Stimulated activated CD4-positive, alpha-beta T cell treated with anti-CD3 and anti-CD28 coated beads, Interleukin-12 subunit alpha, Interleukin-12 subunit beta, amount 100 ng/mL, for 4 hours (primary cell): Measurements from ENCODE around the gene AKR1C8.
"Not testable (repeated sequence)": the region's sequence is repeated elsewhere in the genome, so short reads cannot be mapped to it uniquely, and the experiment has no call there.

Experiments used
- DNase-seq: peaks from one replicate; pipeline ENCODE4 v3.0.0-alpha.2; 2020

The AKR1C8 gene

GRCh38 chr10:5184987-5185775 lies at the start of gene AKR1C8:
TSS of gene AKR1C8 (minus strand) at chr10:5185150. CDS start at chr10:5185104, 46 bp downstream.
- DNase-seq, result no peak

- no peak for DNase-seq
Observed at GRCh38 chr10:5234106-5234860, 49.3 kb upstream of the AKR1C8 start.

GRCh38 chr10:5233324-5233723 lies 48.4 kb upstream of the AKR1C8 start:
- DNase-seq, result no peak

- DNase-seq, result no peak
Observed at GRCh38 chr10:5229019-5229418, 44.1 kb upstream of the AKR1C8 start.

GRCh38 chr10:5222942-5223341 lies 38.0 kb upstream of the AKR1C8 start:
- not testable (repeated sequence) for DNase-seq

- no peak for DNase-seq
Observed at GRCh38 chr10:5219262-5219661, 34.3 kb upstream of the AKR1C8 start.

GRCh38 chr10:5216801-5217200 lies 31.9 kb upstream of the AKR1C8 start:
- no peak for DNase-seq

GRCh38 chr10:5211696-5212536 lies 27.0 kb upstream of the AKR1C8 start:
- no peak for DNase-seq

GRCh38 chr10:5210261-5210660 lies 25.3 kb upstream of the AKR1C8 start:
- DNase-seq, result not testable (repeated sequence)

GRCh38 chr10:5209776-5210175 lies 24.8 kb upstream of the AKR1C8 start:
- not testable (repeated sequence) for DNase-seq

- no peak for DNase-seq
Observed at GRCh38 chr10:5206799-5207198, 21.8 kb upstream of the AKR1C8 start.

- no peak for DNase-seq
Observed at GRCh38 chr10:5199398-5199797, 14.4 kb upstream of the AKR1C8 start.

GRCh38 chr10:5198386-5198785 lies 13.4 kb upstream of the AKR1C8 start:
- no peak for DNase-seq

GRCh38 chr10:5196702-5197113 lies 11.8 kb upstream of the AKR1C8 start, which contains the start of gene AKR1C4:
TSS of gene AKR1C4 (plus strand) at chr10:5196837. CDS start at chr10:5196868, 31 bp downstream.
- no peak for DNase-seq

GRCh38 chr10:5195727-5196374 lies 10.9 kb upstream of the AKR1C8 start:
- no peak for DNase-seq

GRCh38 chr10:5194431-5194830 lies 9.5 kb upstream of the AKR1C8 start:
- no peak for DNase-seq

- DNase-seq, result no peak
Observed at GRCh38 chr10:5188358-5188757, 3.4 kb upstream of the AKR1C8 start.

- no peak for DNase-seq
Observed at GRCh38 chr10:5187867-5188266, 2.9 kb upstream of the AKR1C8 start.

GRCh38 chr10:5183923-5184322 lies 1.0 kb downstream of the AKR1C8 start:
- DNase-seq, result no peak

- DNase-seq, result not testable (repeated sequence)
Observed at GRCh38 chr10:5180503-5180902, 4.4 kb downstream of the AKR1C8 start.

- DNase-seq, result not testable (repeated sequence)
Observed at GRCh38 chr10:5175581-5175980, 9.4 kb downstream of the AKR1C8 start.

- DNase-seq, result no peak
Observed at GRCh38 chr10:5168897-5169420, 16.0 kb downstream of the AKR1C8 start.
